OCI-M2 (cell line): ENCODE data around the gene ZFPM1.

ENCODE experiments used
- DNase-seq: peaks from one replicate; lab custom pipeline; 2025; ENCODE audit not compliant: unreplicated experiment; lab: John Stamatoyannopoulos, UW

The ZFPM1 gene

GRCh38 chr16:88448461-88449266 lies 4.4 kb upstream of the ZFPM1 start:
- DNase-seq = no peak

- DNase-seq = no peak
These were observed 3.9 kb upstream of the ZFPM1 start for GRCh38 chr16:88449267-88449561.

GRCh38 chr16:88451586-88452481 lies 1.2 kb upstream of the ZFPM1 start:
- no peak for DNase-seq

DNA sequence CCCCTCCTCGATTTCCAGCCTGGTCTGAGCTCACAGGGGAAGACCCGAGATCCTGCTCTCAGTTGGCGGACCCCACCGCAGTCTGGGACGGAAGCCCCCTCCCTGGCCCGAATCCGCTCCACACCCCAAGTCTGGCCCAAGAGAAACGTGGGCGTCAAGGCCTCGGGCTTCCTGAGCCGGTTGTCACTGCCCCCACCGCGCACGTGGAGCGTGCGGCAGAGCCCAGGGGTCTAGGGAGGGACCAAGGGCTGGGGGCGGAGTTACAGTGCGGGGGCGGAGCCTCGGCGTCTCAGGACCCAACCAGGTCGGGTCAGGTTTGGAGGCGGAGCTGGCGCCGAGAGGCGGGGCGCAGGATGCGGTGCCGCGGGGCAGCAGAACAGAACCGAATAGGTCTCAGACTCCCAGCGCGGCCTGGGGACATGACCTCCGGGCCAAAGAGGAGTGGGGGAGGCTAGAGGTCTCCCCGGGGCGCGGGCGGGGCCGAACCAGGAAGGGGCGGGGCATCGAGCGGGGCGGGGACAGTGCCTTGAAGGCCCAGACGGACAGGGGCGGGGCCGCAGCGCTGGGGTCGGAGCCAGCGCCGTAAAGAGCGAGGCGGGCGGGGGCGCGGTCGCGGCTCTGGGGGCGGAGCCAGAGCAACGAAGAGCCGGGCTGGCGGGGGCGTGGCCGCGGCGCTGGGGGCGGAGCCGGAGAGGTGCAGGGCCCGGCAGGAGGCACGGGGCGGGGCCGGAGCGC lies 431 bp upstream of the ZFPM1 start:
- DNase-seq = peak; percentile 84

DNA sequence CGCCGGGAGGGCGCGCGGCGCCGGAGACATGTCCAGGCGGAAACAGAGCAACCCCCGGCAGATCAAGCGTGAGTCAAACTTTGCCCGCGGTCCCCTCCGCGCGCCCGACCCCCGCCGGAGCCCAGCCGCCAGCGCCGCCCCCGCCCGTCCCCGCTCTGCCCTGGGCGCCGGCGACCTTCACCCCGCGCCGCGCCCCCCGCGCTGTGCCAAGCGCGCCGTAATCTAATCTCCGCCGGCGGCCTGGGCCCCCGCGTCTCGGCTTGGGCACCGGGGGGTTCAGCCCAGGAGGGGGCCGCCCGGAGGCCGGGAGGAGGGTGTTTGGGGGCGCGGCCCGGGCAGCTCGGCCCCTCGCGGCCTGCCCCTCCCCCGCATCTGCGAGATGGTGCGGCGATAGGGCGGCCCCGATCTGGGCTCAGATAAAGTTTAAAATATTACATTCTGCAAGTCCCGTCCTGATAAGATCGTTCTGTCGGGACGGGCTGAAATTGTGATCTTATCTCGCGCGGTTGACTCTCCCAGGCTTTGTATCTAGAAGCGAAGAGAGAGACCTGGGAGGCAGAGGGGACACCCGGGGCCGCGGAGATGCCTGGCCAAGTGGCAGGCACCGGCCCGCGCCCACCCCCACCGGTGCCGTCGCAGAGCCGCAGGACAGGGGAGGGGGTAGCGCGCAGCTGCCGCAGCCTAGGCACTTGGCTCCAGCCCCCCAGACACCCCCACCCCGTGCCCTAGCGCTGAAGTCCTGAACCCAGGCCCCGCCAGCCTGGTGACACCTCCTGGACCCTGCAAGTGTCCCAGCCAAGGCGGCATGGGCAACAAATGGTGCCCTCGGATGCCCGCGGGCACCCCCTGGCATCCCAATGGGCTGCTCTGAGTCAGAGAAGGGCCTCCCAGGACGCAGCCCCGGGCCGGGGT lies 787 bp downstream of the ZFPM1 start:
- DNase-seq = no peak

GRCh38 chr16:88454523-88454947 lies 1.5 kb downstream of the ZFPM1 start:
- no peak for DNase-seq

GRCh38 chr16:88455610-88456355 lies 2.7 kb downstream of the ZFPM1 start:
- no peak for DNase-seq

- no peak for DNase-seq
These were observed 3.5 kb downstream of the ZFPM1 start for GRCh38 chr16:88456356-88457292.

DNA sequence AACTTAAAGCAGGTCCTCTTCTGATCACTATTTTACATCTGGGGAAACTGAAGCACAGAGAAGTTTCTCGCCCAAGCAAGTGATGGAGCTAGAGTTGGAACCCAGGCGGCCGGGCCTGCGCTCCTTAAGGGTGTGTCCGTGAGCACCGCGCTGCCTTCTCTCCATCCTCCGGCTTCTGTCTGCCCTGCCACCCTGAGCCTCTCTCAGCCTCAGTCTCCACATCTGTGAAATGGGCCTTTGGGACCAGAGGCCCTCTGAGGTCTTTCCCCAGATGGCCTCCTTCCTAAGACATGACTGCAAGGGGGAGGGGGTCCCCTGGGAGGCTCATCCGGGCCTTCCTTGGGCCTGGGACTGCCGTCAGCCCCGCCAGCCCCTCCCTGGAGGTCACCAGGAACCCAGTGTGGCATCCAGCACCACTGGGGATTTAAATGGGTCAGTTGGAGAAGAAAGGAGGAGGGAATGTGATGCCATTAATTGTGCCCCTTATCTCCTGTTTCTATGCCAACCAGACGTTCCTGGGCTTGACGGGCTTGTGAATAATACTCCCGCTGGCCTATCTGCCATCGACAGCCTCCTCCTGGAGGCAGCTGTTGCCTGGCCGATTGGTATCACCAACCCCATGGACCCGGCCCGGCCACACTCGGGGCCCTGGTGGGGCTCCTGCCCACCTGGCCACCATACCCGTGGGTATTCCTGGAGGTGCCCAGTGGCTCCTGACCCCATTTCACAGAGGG lies 5.1 kb downstream of the ZFPM1 start:
- DNase-seq = no peak

DNA sequence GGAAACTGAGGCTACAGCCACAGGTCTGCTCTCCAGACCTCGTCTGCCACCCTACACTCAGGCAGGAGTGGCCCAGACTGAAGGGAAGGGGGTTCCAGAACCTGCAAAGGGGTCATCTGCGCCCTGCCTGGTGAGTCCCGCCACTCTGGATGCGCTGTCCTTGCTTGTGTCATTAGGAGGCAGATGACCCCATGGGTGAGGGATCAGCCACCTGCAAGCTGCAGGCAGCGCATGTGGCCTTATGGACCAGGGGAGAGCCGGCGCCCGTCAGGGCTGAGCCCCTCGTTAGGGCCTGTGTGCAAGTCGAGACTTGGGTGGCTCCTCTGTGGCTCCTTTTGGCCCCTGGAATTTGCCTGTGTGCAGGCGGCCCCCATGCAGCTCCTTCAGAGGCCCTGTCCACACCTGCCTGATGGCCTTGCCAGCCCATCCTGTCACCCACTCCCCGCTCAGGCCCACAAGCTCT lies 5.7 kb downstream of the ZFPM1 start:
- no peak for DNase-seq

DNA sequence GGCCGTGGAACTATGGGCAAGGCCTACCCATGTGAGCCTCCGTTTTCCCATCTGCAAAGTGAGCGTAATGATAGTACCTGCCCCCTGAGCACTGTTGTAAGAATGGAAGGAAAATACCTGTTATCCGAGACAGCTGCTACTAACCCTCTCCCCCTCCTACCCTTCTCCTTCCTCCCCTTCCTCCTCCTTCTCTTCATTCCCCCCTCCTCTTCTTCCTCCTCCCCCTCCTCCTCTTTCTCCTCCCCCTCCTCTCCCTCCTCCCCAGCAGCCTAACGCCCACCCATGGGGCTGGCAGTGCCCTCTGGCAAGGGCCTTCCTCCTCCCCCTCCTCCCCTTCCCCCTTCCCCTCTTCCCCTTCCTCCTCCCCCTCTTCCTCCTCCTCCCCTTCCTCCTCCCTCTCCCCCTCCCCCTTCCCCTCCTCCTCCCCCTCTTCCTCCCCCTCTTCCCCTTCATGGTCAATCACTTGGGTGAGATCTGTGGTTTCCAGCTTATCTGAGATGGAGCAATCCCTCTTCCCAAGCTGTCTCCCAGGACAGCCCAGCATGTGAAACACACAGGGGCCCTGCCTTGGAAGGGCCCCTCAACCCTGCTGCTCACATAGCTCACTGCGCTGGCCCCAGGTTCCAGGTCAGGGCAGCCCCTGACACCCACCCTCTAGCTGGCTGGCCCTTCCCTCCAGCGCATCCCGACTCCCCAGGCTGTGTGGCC lies 6.4 kb downstream of the ZFPM1 start:
- no peak for DNase-seq

DNA sequence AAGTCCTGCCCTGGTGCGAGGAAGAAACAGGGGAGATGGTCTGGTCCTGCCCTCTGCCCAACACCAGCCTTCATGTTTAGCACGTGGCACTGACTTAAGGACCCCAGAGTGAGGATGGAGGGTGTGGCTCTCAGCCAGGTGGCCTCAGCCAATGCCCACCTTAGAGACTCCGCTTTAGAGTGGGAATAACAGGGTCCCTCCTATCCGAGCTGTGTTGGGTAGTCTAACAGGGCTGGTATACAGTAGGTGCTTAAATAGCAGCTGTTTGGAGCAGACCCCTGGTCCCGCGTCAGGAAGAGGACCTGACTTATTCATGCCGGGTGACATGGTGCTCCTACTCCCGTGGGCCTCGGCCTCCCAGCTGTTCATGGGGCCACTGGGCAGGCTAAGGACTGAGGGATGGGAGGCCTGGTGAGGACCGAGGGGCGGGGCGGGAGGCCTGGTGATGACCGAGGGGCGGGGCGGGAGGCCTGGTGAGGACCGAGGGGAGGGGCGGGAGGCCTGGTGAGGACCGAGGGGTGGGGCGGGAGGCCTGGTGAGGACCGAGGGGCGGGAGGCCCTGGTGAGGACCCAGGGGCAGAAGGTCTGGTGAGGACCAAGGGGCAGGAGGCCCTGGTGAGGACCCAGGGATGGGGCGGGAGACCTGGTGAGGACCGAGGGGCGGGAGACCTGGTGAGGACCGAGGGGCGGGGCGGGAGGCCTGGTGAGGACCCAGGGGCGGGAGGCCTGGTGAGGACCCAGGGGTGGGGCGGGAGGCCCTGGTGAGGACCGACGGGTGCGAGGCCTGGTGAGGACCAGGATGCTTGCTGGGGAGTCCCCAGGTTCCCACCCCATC lies 7.6 kb downstream of the ZFPM1 start:
- no peak for DNase-seq

DNA sequence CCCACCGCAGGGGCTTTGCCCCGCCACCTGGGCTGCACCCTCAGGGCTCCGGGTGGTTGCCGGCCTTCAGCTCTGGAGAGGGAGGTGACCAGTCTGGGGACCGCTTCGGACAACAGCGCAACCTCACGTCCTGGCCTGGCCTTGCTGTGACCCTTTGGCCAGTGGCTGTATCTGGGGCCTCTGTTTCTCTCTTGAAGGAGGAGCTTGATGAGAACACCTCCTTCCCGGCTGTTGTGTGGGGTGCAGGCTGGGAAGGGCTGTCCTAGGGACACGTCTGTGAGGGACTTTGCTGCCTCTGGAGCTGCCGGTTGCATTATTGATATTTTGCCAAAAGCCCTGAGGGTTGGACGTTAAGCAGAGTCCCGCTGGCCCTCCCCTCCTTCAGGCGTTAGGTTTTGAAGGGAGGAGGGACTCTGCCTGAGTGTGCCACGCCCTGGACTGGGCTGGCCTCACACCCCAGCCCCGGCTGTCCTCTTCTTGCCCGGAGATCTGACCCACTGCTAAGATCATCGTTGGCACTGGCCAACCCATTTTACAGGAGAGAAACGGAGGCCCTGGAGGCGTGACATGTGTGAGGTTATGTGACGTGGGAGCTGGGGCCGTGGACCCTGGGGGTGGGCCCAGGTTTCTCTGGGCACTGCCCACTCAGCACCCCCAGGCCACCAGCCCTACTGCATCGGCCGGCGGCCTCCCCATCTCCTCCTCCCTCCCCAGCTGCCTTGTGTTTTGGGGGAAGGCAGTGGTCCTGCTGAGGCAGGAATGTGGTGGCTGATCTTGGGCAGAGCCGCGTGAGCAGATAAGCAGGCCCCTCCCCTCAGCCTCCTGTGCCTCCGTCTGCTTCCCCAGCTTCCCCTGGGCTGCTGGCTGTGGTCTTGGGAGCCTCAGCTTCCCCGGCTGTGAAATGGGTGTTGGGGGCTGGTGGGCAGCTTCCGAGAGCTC lies 8.5 kb downstream of the ZFPM1 start:
- DNase-seq = no peak

GRCh38 chr16:88462396-88462795 lies 9.3 kb downstream of the ZFPM1 start:
- DNase-seq = no peak

DNA sequence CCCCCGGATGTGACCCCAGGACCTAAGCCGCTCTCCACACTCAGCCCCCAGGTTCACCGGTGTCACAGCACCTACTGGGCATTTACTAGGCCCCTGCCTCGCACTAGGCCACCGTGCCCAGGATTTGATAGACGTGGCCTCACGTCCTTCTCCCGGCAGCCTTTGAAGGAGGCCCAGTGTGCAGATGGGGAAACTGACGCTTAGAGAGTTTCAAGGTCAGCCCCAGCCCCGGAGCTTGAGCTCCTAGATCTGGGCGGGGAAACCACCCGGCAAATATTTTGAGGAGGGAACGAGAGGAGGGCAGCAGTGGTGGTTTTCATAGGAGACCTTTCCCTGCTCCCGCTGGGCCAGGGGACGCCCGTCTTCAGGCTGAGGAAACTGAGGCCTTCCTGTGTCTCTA lies 10.3 kb downstream of the ZFPM1 start:
- no peak for DNase-seq
